GM21526 (cell line): ENCODE measurements around the gene ITGA5.

Source experiments
- ATAC-seq: cut with Tn5 transposase; IDR thresholded peaks from one replicate; pipeline ENCODE4 v1.9.1; 2021; ENCODE audit warnings: moderate library complexity; ENCODE audit not compliant: unreplicated experiment, low FRiP score

The ITGA5 gene

DNA sequence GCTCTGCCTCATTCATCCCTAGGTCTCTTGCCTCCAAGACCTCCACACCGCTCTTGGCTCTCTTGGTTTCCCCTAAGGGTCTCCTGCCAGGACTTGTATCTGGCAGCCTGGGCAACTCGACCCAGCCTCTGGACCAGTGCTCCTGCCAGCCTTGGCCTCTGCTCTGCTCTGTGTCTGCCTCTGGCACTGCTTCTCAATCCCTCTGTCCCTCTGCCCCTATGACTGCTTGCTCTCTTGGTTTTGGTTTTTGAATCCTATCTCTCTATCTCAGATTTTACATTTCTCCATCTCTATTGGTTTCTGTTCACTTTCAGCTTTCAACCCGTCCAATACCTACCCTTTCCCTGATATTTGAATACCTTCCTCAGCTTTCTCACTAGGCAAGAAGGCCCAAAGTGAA is 6.3 kb downstream of the ITGA5 start:
- no peak for ATAC-seq

DNA sequence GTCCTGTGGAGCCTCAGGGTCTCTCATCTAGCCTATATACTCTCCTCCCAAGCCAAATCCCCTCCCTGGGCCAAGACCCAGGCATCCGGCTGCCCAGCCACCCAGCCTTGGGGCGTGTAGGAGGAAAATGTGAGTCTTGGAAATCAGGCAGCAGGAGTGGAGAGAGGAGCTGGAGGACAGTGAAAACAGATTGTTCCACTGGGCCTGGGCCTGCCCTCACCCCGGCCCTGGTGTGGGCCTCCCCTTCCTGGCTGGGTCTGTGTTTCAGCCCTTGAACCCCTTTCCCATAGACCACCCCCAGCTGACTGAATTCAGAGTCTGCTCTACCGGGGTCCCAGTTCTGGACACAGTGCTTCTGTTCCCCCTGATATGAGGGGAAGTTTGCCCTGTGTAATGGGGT is 6.7 kb downstream of the ITGA5 start:
- ATAC-seq: no peak

DNA sequence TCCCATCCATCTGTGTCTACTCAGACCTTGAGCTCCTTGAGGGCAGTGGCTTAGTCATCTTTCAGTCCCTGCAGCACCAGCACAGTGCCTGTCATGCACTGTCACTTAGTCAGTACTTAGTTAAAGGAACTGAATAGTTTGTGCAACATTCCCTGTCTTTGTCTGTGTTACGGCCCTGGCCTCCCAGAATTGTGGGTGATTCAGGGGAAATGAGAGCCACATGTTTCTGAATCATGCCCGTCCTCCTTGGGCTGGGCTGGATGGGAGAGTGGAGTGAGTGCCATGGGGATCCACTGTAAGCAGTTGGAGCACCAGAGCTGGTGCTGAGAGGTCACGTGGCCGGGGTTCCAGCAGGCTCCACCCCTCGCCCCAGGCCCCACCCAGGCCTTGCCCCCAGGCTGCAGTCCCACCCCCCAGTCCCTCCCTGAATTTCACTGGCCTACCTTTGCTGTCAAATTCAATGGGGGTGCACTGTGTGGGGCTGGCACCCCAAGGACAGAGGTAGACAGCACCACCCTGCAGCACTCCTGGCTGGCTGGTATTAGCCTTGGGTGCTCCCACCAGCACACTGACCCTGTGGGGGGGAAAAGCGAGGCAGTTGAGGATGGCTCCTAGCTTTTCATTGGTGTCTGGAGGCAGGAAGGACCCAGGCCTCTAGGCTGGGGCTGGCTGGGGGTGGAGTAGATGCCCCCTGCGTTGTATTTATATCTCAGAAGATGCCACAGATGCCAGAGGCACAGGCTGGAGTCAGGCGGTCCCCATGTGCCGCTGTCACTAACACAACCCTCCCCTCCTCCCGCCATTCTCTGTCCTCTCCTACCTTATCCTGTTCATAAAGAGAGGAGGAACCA is 7.5 kb downstream of the ITGA5 start:
- ATAC-seq: no peak

DNA sequence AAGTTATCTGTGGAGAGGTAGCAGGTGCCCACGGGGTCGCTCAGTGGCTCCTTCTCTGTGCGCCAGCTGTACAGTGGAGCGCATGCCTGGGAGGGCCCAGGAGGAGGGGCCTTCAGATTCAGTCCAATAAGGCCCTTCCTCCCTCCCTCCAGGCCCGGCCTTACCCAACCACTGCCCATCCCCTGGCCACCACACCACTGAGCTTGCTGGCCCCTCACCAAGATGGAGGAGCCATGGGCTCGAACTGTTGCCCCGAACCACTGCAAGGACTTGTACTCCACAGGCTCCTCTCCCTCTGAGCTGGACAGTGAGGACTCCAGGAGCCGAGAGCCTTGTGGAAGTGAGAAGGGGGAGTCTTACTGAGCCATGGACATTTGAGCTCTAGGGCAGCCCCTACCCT is 9.8 kb downstream of the ITGA5 start:
- no peak for ATAC-seq

DNA sequence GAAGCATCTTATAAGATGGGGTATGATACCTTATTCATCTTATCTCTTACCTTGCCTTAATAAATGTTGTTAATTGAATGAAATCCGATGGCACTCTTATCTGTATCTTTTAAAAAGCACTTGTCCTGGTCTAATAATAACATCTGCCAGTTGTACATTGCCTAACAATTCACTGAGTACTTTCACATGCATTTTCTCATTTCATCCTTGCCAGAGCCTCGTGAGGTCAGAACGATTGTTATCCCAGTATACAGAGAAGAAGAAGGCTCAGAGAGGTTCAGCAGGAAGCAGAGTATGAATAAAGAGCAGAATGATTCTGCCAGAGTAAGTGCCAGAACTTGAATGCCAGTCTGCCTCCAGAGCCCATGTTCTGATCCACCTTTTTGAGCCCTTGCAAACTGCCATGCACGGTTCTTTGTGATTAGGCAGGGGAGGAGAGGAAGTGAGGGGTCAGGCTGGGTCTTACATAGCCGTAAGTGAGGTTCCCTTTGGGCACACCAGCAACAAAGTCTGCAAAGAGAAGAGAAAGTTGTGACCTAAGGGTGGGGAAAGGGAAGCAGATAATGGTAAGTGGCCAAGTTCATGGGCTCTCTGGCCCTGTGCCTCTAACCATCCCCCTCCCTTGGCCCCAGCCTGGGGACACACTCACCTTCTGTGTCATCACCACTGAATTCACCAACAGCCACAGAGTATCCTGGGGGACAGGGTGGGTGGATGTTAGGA is 11.7 kb downstream of the ITGA5 start:
- no peak for ATAC-seq

DNA sequence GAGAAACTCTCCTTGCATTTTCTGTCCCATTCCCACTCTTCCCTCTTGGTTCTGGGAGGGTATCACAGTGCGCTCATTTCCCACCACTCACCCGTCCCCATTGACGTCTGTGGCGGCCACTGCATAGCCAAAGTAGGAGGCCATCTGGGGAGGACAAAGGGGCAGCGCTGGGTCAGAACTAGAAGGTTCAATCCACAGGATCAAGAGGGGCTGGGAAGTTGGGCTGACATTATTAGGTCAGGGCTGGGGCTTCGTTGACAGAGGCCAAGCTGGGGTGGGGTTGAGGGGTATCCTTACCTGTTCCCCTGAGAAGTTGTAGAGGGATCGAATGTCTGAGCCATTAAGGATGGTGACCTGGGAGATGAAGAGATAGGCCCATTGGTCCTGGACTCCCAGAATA is 13.5 kb downstream of the ITGA5 start:
- no peak for ATAC-seq

DNA sequence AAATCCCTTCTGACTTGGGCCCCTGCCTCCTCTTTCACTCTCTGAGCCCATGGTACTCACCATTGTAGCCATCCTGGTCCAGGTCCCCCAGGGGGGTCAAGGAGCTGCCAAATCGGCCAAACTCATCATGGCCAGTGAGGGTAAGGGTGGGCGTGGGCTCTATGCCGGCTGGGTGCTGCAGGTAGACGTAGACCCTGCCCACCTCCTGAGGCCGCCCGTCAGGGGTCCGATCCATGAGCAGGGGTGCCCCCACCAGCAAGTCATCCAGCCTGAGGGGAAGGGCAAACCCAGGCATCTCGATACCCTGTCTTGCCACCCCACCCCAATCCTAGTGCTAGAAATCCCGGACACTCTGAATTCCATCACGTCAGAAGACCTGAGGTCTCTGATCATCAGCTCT is 14.0 kb downstream of the ITGA5 start:
- no peak for ATAC-seq

DNA sequence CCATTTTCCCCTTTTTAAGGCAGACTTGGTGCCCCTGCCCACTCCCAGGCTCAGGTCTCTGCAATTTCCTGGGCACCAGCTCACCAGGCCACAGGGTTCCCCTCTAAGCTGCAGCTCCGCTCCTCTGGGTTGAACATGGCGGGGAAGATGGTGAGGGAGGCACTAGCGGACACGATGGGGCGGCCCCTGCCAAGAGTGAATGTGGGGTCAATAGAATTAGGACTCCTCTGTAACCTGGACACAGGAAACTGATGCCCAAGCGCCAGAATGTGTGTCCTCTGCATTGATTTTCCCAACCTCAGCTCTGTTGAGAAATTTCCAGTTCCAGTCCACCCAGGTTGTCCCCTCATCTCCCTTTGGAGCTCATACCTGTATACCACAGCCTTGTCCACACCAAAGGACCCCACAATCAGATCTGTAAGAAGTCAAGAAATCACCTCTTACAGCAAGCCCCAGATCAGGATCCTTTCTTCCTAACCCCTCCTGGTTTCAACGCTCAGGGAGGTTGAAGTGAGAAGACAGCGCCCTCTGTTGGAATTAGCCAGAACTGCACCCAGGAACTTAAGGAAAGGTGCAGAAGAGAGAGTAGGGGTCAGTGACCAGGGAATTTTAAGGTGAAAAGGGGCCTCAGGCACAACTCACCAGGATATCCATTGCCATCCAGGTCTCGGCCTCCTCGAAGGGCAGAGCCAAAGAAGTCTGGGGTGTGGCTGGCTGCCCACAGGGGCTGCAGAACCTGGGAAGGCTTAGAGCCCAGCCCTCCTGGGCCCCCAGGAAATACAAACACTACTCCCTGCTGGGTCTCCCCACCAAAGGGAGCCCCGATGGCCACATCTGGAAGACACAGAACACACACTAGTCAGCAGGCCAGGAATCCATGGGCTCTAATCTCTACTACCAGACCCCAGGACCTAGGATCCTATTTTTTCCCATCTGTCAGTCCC is 14.7 kb downstream of the ITGA5 start:
- ATAC-seq: no peak

DNA sequence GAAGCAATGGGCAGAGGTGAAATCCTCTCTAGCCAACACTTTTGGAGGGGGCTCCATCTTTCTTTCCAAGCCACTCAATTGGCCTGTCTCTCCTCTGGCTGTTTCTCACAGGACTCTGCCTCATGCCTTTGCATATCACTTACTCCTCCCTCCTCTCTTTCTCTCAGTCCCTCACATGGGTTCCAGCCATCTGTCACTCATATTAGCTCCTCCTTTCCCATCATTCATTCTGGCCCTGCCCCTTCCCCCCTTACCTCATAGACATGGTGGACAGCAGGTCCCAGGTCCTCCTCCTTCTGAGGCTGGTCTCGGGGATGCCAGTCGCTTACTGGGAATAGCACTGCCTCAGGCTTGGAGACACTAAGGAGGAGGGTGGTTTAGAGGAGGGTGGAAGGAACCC is 17.9 kb downstream of the ITGA5 start:
- no peak for ATAC-seq

DNA sequence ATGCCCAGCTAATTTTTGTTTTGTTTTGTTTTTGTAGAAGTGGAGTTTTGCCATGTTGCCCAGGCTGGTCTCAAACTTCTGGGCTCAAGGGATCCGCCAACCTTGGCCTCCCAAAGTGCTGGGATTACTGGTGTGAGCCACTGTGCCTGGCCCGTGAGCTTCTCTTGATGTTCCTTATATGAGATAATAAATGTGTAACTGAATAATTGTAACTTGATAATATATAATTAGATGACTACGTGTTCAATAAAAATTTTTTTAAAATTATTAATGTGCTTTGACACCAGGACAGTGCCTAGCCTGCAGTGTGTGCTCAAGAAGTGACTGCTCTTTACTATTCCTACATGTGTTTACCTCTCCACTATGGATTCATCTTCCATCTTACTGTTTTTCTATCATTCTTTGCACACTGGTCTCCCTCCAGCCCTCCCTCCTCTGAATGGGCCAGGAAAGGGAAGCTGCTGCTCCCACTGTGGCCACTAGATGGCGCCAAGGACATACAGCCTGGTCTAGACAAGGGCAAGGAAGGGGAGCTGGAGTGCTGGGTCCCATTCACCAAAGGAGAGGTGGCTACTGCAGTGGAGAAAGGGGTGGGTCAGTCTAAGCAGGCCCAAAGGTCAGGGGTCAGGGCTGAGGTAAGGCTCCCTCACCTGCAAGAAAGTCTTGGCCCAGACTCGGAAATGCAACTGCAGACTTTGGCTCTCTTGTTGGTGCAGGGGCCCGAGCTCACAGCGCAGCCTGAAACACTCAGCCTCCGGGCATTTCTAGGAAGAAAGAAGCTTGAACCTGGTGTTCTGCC is 19.9 kb downstream of the ITGA5 start:
- peak; percentile 65 for ATAC-seq

DNA sequence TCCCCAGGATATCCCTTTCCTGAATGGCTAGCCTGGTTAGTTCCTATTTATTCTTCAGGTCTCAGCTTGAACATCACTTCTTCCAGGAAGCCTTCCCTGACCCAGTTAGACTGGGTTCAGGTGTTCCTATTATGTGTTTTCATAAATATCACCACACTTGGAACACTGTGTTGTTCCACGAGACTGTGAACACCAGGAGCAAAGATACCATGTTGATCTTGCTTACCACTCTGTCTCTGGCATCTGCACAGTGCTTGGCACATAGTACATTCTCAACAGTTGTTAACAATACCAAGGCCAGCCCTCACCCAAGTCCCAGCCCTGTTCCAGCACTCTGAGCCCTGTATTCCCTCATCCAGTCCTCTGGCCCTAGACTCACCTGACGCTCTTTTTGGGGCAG is 20.8 kb downstream of the ITGA5 start:
- ATAC-seq: no peak

DNA sequence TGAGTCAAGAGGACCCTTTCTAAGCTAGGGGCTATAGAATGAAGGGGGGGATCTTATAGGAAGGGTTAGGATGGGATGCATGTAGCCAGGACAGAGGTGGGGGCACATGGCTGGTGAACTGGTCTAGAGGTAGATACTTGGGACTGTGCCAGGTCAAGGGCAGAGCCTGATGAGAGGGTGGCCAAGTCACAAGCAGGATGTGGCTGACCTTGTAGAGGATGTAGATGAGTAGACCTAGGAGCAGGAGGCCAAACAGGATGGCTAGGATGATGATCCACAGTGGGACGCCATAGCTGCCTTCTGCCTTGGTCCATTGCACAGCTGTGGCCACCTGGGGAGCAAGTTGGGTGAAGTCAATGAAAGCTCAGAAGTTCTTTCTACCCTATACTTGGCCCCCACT is 21.9 kb downstream of the ITGA5 start:
- no peak for ATAC-seq

DNA sequence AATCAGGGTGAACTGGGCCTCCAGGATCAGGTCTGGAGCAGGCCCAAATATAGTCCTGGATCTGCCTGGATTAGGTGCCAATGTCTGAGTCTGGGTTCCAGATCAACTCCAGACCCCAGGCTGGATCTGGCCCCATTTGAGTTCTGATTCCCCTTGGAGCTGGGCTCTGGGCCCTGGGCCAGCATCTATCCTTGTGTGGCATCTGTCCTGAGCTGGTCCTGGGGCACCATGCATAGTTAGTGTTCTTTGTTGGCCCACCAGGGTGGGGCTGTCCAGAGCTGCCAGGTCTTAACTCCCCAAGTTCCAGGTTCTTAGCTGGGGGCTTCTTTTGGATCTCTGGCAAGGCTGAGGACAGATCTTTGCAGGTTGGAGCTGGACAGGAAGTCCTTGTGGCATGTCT is 23.5 kb downstream of the ITGA5 start:
- ATAC-seq: no peak

DNA sequence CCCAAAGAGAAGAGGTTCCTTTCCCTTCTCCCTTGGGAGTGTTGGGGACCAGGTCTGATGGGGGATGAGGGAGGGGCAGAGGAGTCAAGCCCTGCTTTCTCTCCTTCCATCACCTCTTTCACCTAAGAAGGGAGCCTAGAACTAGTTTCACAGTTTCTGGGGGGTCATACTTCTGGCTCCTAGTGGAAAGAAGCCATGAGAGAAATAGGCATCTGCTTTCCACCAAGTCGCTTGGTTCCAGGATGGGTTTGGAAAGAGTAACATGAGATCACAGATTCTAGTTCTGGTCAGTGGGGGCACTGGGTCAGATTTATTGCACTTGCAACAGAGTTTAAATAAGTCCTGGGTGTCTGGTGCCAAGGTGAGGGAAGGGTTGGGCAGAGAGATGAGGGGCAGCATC is 24.1 kb downstream of the ITGA5 start:
- ATAC-seq: no peak

DNA sequence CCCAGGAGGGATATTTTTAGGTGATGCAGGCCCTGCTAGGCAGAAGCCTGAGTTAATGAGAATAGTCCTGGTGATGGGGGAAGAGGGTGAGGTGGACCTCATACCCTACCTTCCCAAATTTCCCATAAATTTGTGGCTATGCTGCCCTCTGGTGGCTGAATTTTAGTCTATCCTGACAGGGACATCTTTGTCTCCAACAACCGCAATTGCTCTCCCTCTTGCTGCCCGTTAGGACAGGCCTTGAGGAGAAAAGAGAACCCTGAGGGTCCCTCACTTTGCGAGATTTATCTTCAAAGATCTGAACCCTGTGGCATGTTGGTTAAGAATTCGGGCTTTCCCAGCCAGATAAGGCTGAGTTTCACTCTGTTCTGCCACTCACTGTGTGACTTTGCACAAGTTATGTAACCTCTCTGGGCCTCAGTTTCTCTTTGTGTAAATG is 24.8 kb downstream of the ITGA5 start:
- no peak for ATAC-seq

DNA sequence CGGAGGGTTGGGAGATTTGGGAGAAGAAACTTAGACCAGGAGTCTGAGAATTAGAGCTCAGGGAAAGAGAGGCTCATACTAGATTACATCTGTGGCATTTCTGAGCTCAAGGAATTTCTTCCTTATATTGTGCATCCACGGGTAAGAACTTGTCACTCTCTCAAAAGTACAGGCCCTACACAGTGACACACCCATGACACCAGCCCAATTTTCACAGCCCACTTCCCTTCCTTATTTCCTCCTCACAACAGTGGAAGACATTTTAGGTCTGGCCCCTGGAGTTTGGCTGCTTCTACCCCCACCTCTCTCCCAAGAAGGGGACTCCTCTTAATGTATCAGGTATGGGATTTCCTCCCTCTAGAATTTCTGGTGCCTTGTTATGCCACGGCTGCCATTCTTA is 25.3 kb downstream of the ITGA5 start:
- no peak for ATAC-seq

DNA sequence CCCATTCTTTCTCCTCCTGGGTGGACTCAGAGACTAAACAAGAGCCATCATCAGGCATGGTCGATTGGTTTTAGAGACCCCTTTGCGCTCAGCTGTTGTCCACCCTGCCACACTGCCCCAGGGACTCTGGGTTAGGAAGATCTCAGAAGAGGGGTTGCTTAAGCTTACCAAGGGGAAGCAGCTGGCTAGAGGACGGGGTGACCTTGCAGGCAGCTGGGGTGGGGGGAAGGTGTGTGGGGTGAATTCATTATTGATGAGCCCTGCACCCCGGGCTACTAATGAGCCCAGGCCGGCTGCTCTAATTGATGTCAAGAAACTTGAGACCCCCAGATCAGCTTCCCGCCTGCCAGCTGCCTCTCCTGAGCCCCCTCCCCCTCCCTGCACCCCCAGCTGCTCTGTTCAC is 25.9 kb downstream of the ITGA5 start:
- no peak for ATAC-seq

DNA sequence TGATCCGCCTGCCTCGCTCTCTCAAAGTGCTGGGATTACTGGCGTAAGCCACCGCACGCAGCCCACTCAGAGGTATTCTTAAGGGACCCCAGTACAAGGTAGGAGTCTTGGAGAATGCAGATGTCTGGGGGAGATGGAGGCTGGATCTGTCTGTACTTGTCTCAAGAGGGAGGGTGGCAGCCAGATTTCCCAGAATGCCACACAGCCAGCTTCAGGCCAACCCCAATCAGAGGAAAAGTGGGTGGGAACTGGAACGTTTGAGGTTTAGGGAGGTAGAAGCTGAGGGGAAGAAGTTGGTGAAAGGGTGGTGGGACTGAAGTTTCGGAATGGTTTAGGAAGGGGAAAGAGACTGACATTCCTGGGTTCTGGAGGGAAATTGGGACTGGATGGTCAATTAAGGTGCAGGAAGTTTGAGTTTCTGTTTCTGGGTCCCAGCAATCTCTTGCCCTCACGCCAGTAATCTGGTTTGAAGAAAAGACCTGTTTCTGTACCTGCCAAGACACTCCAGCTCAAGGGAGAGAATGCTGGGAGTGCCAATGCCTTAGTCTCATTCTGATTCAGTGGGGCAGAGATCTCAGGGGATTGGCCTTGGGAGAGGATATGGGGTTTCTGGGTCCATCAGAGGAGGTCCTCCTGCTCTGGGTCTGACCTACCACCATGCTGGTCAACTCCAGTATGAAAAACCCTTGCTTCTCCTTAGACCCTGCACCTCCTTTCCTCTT is 26.4 kb downstream of the ITGA5 start:
- ATAC-seq: no peak
